CD14-positive monocyte (primary cell): ENCODE data around the gene AMN1. TPM values are rescaled to one million over a fixed set of nuclear protein-coding genes. Genes with fewer than 3 reads are reported as not detected.
A peak's percentile ranks its signal among the peaks of the same experiment; 100 is the strongest.
"Not testable (repeated sequence)": the region's sequence is repeated elsewhere in the genome, so short reads cannot be mapped to it uniquely, and the experiment has no call there.

Experiments used
- DNase-seq, 3 donors: peaks; one replicate each; pipeline ENCODE4 v3.0.0-alpha.2; 2011 to 2022
- H2AFZ ChIP-seq: 2 replicates; pipeline ENCODE4 v1.6.0; 2012; ENCODE audit warnings: mild to moderate bottlenecking, low read depth, low read length, inconsistent platforms; ENCODE audit not compliant: insufficient read depth, poor library complexity, severe bottlenecking
- H3K27ac ChIP-seq, 2 donors: 1 replicate in 1 of 2; 2 replicates in 1 of 2; pipeline ENCODE4 v1.5.1; 2012 to 2013; ENCODE audit warnings: low read length in 2 of 2, control low read depth in 1 of 2, inconsistent platforms in 1 of 2, low read depth in 1 of 2, mild to moderate bottlenecking in 1 of 2
- H3K27me3 ChIP-seq, 2 donors: one replicate each; pipeline versions ENCODE4 v1.6.0 to v1.6.1; 2011 to 2013; ENCODE audit warnings: low read length in 2 of 2; ENCODE audit not compliant: control insufficient read depth in 2 of 2, insufficient read depth in 2 of 2
- H3K36me3 ChIP-seq, 2 donors: replicated peaks in 1 of 2; 1 replicate in 1 of 2; 2 replicates in 1 of 2; pipeline versions ENCODE4 v1.5.1 to v1.6.1; 2012 to 2013; ENCODE audit warnings: low read length in 2 of 2, control low read depth in 1 of 2, inconsistent platforms in 1 of 2, mild to moderate bottlenecking in 1 of 2; ENCODE audit not compliant: insufficient read depth in 2 of 2, control insufficient read depth in 1 of 2
- H3K4me1 ChIP-seq, 2 donors: 1 replicate in 1 of 2; 2 replicates in 1 of 2; pipeline versions ENCODE4 v1.5.1 to v1.6.1; 2012 to 2013; ENCODE audit warnings: low read length in 2 of 2, control low read depth in 1 of 2, inconsistent platforms in 1 of 2, mild to moderate bottlenecking in 1 of 2, moderate library complexity in 1 of 2; ENCODE audit not compliant: insufficient read depth in 2 of 2, control insufficient read depth in 1 of 2
- H3K4me2 ChIP-seq: replicated peaks from 2 replicates; pipeline ENCODE3; 2012; ENCODE audit warnings: low read length, moderate library complexity, mild to moderate bottlenecking; ENCODE audit not compliant: poor library complexity, severe bottlenecking; ENCODE audit errors: extremely low read depth
- H3K4me3 ChIP-seq, 3 experiments: fragments of 200-600 bp in 1 of 3; sonication (generic) in 1 of 3; replicated peaks in 1 of 3; 1 replicate in 2 of 3; 2 replicates in 1 of 3; pipeline ENCODE4 v1.5.1; 2011 to 2013; ENCODE audit warnings: low read length in 3 of 3, mild to moderate bottlenecking in 3 of 3, control low read depth in 2 of 3, low read depth in 2 of 3, inconsistent platforms in 1 of 3, moderate library complexity in 1 of 3
- H3K79me2 ChIP-seq: 2 replicates; pipeline ENCODE4 v1.6.0; 2012; ENCODE audit warnings: mild to moderate bottlenecking, control low read depth, inconsistent platforms, low read length, moderate library complexity; ENCODE audit not compliant: insufficient read depth
- H3K9ac ChIP-seq: 2 replicates; pipeline ENCODE4 v1.6.0; 2017; ENCODE audit warnings: low read length, mild to moderate bottlenecking; ENCODE audit not compliant: insufficient read depth, poor library complexity, severe bottlenecking
- H3K9me3 ChIP-seq, 2 donors: replicated peaks in 1 of 2; 1 replicate in 1 of 2; 2 replicates in 1 of 2; pipeline versions ENCODE4 v1.5.1 to v1.6.1; 2012 to 2013; ENCODE audit warnings: low read length in 2 of 2, control low read depth in 1 of 2; ENCODE audit not compliant: control insufficient read depth in 1 of 2, insufficient read depth in 1 of 2
- H4K20me1 ChIP-seq: 2 replicates; pipeline ENCODE4 v1.6.0; 2012; ENCODE audit warnings: mild to moderate bottlenecking, low read length, control low read depth, moderate library complexity; ENCODE audit not compliant: insufficient read depth
- H3K27ac Mint-ChIP-seq, 7 donors: one replicate each; pipeline ENCODE4 v1.8.0; 2020; ENCODE audit warnings: mild to moderate bottlenecking in 7 of 7, mixed read lengths in 7 of 7, moderate library complexity in 6 of 7, inconsistent platforms in 2 of 7
- H3K27me3 Mint-ChIP-seq, 3 donors: one replicate each; pipeline ENCODE4 v1.8.0; 2021 to 2022; ENCODE audit warnings: low read depth in 3 of 3, mild to moderate bottlenecking in 3 of 3, mixed read lengths in 3 of 3, moderate library complexity in 3 of 3, inconsistent platforms in 1 of 3
- H3K36me3 Mint-ChIP-seq, 2 donors: one replicate each; pipeline ENCODE4 v1.8.0; 2020; ENCODE audit warnings: mixed read lengths in 2 of 2, inconsistent platforms in 1 of 2, mild to moderate bottlenecking in 1 of 2
- H3K4me1 Mint-ChIP-seq: one replicate; pipeline ENCODE4 v1.8.0; 2020; ENCODE audit warnings: mild to moderate bottlenecking, mixed read lengths
- H3K4me3 Mint-ChIP-seq, 2 donors: one replicate each; pipeline ENCODE4 v1.8.0; 2020; ENCODE audit warnings: mild to moderate bottlenecking in 2 of 2, mixed read lengths in 2 of 2, moderate library complexity in 1 of 2
- H3K9me3 Mint-ChIP-seq, 7 donors: one replicate each; pipeline ENCODE4 v1.8.0; 2020 to 2022; ENCODE audit warnings: mixed read lengths in 7 of 7, mild to moderate bottlenecking in 6 of 7, moderate library complexity in 6 of 7, inconsistent platforms in 2 of 7
- WGBS: methylation state at CpG from one replicate; pipeline ENCODE4 v1.1.5; 2013; ENCODE audit warnings: missing lambda C conversion rate; ENCODE audit not compliant: insufficient coverage; 5-methylcytosine and 5-hydroxymethylcytosine counted together
- intact Hi-C, 2 donors: fragments of 100-400 bp; cut with micrococcal nuclease; formaldehyde crosslinking; loops; one replicate each; pipeline versions ENCODE4 v1.15.0 to v1.15.1; 2023
- polyA plus RNA-seq, 3 donors: library from polyadenylated mRNA; depleted of rRNA in 1 of 3; unstranded in 2 of 3; stranded (reverse) in 1 of 3; fragments of 300-500 nt in 2 of 3; fragments of >200 nt in 1 of 3; fragmentation: Illumina TruSeq in 2 of 3; gene quantifications; 1 replicate in 2 of 3; 2 replicates in 1 of 3; pipeline ENCODE4 v1.2.3, GENCODE V29; 2012 to 2021
- TF ChIP-seq, protein P1 (sequence below): fragments of 200-600 bp; IDR thresholded peaks from one replicate; pipeline ENCODE4 v1.8.0; 2022; ENCODE audit warnings: antibody characterized with exemption, mild to moderate bottlenecking

Gene AMN1
- polyA plus RNA-seq, 3 donors, result 6.0 to 7.8 (median 7.4) TPM

DNA sequence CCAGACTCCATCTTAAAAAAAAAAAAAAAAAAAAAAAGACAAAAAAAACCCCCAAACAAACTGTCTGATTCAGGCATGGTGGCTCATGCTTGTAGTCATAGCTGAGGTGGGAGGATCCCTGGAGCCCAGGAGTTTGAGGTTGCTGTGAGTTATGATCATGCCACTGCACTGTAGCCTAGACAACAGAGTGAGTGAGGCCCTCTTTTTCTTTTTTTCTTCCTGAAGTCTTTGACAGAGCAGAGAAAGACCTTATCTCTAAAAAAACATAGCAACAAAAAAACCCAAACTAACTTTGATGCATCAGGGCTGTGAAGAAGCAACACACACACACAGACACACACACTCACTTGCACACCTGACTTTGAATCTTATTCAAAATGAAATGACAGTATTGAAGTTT lies 7.7 kb upstream of the AMN1 start:
- peaks cover 0 to 8% of the 10 kb centered on the region in 2 donors for H3K36me3 Mint-ChIP-seq
- peak; percentile 48 to 84 (median 59) for DNase-seq
- no peak overlapping the region for H3K9ac ChIP-seq
- no peak overlapping the region for H3K4me3 Mint-ChIP-seq
- H3K9me3 ChIP-seq, result no peaks in the 10 kb centered on the region
- H2AFZ ChIP-seq, result no peak overlapping the region
- peaks cover 0 to 5% (median 0%) of the 10 kb centered on the region in 3 donors for H3K27me3 Mint-ChIP-seq
- peaks cover 36 to 63% of the 10 kb centered on the region in 2 donors for H3K4me1 ChIP-seq
- H3K9me3 Mint-ChIP-seq, result peaks cover 0 to 8% (median 7%) of the 10 kb centered on the region in 7 donors
- no peaks in the 10 kb centered on the region for H4K20me1 ChIP-seq
- H3K4me2 ChIP-seq, result no peak overlapping the region
- TF ChIP-seq, protein P1, sequence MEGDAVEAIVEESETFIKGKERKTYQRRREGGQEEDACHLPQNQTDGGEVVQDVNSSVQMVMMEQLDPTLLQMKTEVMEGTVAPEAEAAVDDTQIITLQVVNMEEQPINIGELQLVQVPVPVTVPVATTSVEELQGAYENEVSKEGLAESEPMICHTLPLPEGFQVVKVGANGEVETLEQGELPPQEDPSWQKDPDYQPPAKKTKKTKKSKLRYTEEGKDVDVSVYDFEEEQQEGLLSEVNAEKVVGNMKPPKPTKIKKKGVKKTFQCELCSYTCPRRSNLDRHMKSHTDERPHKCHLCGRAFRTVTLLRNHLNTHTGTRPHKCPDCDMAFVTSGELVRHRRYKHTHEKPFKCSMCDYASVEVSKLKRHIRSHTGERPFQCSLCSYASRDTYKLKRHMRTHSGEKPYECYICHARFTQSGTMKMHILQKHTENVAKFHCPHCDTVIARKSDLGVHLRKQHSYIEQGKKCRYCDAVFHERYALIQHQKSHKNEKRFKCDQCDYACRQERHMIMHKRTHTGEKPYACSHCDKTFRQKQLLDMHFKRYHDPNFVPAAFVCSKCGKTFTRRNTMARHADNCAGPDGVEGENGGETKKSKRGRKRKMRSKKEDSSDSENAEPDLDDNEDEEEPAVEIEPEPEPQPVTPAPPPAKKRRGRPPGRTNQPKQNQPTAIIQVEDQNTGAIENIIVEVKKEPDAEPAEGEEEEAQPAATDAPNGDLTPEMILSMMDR, result no peak
- no peaks in the 10 kb centered on the region for H3K79me2 ChIP-seq
- H3K27ac ChIP-seq, result no peak overlapping the region
- H3K36me3 ChIP-seq, result no peaks in the 10 kb centered on the region
- intact Hi-C loops, result no loop called here
- peaks cover 60% of the 10 kb centered on the region for H3K4me1 Mint-ChIP-seq
- no peak overlapping the region for H3K4me3 ChIP-seq
- no peaks in the 10 kb centered on the region for H3K27me3 ChIP-seq
- peak overlapping the region in 3 of 7 donors; percentile 45 to 82 (median 79) for H3K27ac Mint-ChIP-seq

GRCh38 chr12:31733549-31734432 lies 5.0 kb upstream of the AMN1 start:
- H3K4me3 ChIP-seq, H3K27me3 ChIP-seq, H4K20me1 ChIP-seq, H2AFZ ChIP-seq, H3K4me3 Mint-ChIP-seq, H3K36me3 ChIP-seq, H3K9me3 ChIP-seq, H3K4me2 ChIP-seq, intact Hi-C loops, H3K27me3 Mint-ChIP-seq, H3K9ac ChIP-seq: not testable (repeated sequence)
- peak overlapping the region in 1 of 2 donors; percentile 46 for H3K27ac ChIP-seq
- H3K9me3 Mint-ChIP-seq, result peaks cover 5 to 25% (median 20%) of the 10 kb centered on the region in 7 donors
- H3K79me2 ChIP-seq, result peaks cover 10% of the 10 kb centered on the region
- peaks cover 45 to 71% of the 10 kb centered on the region in 2 donors for H3K4me1 ChIP-seq
- H3K27ac Mint-ChIP-seq, result peak overlapping the region; percentile 33 to 87 (median 73)
- H3K36me3 Mint-ChIP-seq, result peaks cover 10 to 15% of the 10 kb centered on the region in 2 donors
- DNase-seq, result peak; percentile 33 to 69 (median 48)
- 84% methylated on average over 8 of the region's 15 CpGs for WGBS
- H3K4me1 Mint-ChIP-seq, result peaks cover 59% of the 10 kb centered on the region
